ENCODE data around the gene RBM47.
"Not testable (repeated sequence)": the region's sequence is repeated elsewhere in the genome, so short reads cannot be mapped to it uniquely, and the experiment has no call there.

RBM47 gene

GRCh38 chr4:40629401-40630334, at the start of gene RBM47:
TSS of gene RBM47 (minus strand) at chr4:40629864. CDS start at chr4:40438893, 190,971 bp downstream.
- peak; percentile 8 to 55 for DNase-seq

GRCh38 chr4:40678421-40678820, 48.8 kb upstream of the RBM47 start:
- no peak for DNase-seq

- DNase-seq, result no peak
These were observed 45.5 kb upstream of the RBM47 start for GRCh38 chr4:40675166-40675565.

DNA sequence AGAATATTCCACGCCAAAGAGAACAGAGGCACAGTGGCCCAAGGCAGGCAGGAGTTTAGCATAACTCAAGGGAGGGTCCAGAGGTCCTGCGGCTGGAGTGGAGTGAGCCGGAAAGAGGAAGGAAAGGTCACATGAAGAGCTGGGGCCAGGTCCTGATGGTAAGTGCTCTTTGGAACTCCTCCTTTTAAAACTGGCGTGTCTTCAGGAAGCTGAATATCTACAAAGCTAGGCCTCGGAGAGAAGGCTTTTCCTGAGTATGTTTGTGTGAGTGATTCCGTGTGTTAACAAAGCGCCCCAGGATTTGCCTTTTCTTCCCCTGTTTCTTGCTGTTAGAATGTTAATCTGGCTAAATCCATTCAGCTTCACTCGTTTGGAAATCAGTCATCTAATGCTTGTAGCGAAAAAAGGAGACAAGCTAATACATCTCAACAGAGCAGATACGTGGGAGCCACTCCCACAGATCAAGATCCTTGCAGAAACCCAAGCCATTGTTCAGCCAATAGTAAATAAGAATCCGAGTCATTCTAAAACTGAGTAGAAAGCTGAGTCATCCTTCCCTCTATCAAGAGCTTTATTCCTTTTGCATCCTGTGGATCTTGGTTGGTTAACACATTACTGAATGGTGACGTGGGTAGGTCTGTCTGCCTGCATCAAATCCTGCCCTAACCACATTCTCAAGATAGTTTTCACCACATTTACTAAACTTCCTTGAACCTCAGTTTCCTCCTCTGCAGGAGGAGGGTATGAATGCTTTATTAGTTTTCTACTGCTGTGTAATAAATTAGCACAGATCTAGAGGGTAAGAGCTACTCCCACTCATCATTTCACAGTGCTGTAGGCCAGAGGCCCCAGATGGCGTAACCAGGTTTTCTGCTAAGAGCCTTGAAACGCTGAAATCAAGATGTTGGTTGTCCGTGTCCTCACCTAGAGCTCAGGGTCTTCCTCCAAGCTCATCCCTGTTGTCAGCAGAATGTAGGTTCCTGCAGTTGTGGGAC, 43.2 kb upstream of the RBM47 start:
- peak; percentile 35 to 38 for DNase-seq

- DNase-seq, result no peak
These were observed 39.8 kb upstream of the RBM47 start for GRCh38 chr4:40669504-40669903.

GRCh38 chr4:40665842-40666241, 36.2 kb upstream of the RBM47 start:
- no peak for DNase-seq

GRCh38 chr4:40662962-40663604, 33.4 kb upstream of the RBM47 start:
- DNase-seq, result no peak

DNA sequence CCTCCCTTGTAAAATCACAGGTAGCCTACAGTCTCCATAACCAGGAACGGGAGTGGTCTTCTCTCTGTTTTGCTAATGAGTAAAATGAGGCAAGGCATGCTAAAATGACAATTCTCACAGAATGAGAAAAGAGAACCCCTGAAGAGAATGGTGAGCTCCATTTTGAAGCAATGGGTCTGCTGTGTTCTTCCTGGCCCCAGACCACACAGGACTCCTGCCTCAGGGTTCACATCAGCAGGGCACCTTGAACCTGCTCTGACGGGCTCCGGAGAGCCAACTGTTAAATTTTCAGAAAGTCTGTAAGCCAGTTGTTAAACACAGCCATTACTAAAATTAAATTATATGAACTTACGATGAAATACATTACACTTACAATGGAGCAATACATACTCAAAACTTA, 32.1 kb upstream of the RBM47 start:
- no peak for DNase-seq

DNA sequence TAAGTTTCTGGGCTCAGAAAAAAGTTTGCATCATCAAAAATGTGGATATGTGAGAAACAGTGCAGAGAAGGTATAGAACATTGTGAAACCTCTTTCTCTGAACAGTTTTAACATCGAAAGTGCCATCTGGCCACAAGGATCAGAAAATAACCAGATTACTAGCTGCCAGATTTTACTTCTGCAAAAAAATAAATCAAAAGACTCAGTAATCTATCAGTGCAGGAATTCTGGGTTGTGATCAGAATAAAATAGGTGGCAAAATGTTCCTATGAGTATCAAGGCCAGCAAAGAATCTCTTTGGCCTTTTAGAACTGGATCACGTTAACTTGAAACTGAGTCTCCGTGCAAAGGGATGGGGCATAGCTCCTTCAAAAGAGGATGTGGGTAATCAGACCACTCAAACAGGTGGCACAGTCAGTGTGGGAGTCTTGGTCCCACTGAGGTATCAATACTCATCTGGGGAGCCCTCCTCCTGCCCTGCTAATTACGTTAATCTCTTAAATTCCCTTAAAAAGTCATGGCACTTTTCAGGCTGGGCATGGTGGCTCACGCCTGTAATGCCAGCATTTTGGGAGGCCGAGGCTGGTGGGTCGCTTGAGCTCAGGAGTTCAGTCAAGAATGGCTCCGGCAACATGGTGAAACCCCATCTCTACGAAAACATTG, 26.7 kb upstream of the RBM47 start:
- DNase-seq, result no peak

- no peak for DNase-seq
These were observed 21.6 kb upstream of the RBM47 start for GRCh38 chr4:40651280-40651679.

GRCh38 chr4:40649321-40649720, 19.7 kb upstream of the RBM47 start:
- no peak for DNase-seq

DNA sequence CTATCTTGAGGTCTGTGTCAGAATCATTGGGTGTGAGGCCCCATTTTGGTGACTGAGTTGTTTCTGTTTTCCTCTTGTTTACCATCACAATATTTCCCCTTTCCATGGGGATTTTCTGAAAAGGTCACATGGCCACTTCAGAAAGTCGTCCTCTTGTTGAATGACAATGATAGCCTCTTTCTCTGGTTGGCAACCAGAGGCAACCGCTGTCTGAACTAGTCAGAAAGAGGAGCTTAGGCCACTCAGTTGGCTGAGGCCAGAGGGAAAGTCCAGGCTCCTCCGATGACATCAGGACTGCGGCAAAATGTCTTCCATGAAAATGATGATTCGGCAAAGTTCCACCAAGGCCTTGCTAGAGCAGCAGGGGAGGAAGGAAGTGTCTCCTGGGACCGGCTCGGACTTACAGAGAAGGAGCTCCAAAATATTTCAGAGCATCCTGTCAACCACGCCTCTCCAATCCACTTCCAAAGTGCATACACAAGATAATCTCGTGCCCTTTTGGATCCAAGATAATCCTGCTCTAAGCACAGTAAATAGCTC, 19.1 kb upstream of the RBM47 start:
- peak in 1 of 2 donors; percentile 59 for DNase-seq

- DNase-seq, result no peak
These were observed 18.5 kb upstream of the RBM47 start for GRCh38 chr4:40648131-40648530.

DNA sequence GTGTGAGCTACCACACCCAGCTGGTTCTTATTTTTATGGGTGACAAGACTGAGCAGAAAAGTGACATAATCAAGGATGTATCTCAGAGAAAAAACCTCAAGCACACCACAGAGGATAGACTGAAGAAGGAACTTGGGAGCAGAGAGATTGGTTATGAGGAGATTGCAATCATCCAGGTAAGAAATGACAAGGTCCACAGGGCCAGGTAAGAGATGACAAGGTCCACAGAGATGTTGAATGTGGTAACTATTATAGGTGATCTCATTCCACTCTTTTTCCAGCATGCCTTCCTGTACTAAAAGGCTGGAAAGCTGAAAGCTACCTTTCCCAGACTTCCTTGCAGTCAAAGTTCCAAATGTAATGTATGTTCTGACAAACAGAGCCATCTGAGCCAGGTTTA, 15.9 kb upstream of the RBM47 start:
- DNase-seq, result no peak

DNA sequence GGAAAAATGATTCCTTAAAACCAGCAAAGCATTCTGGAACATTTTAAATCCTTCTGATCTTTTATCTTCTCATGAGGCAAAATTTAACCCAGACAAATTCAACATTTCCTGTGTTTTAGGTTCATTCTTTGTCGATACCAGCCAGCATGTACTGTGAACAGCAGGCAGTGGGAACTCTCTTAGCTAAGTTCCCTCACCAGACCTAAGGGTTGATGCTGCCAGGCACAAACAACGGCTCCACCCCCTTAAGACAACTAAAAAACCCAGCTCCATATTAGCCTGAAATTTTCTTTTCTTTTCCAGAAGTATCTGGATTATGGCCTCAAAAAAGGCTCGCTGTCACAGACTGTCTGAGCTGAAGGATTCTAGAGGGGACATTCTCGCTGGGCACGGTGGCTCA, 2.4 kb upstream of the RBM47 start:
- no peak for DNase-seq

DNA sequence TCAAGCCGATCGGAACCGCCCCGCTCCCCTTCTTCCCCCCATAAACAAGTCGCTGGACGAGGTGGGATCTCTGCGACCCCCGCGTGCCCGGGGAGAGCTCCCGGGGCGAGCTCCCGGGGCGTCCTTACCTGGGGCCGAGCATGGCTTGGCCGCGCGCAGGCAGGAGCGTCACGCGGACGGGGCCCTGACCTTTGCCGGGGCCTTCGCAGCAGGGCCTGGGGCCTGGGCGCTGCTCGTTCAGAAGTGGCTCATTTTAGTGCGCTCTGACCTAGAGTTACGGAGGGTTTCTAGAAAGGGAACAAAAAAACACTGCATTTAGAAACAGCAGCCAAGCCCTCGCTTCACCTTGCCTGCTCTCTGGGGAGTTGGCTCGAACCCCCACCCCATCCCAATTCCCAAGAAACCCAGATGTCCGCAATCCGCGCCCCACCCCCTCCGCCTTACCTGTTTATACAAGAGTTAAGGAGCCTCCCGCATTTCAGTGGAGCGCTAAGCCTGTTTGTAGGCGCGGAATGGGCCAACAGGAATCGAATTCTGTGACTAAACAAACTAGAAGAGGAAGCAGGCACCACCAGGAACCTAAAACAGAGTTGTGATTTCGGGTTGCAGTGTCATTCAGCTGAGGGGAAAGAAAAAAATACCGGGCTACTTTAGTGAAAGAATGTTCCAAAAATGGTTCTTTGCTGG, 814 bp upstream of the RBM47 start:
- DNase-seq, result peak in 1 of 2 donors; percentile 49

DNA sequence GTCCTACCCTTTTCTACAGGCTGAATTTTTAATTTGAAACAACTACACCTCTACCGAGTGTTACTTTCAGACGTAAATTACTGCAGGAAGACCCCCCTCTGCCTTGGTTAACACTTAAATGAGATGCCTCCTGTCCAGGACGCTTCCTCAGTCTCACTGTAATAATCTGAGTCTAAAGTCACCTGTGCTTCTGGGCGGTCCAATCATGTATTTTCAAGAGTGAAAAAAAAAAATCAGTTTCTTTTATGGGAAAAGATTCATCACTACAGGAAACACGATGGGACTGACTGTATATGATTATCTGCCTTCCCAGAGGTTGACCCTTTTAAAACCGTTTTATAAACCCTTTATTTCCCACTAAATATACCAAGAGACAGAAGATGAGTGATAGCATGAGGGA, 776 bp downstream of the RBM47 start:
- DNase-seq, result no peak

- DNase-seq, result not testable (repeated sequence)
These were observed 1.3 kb downstream of the RBM47 start for GRCh38 chr4:40628407-40628806.

GRCh38 chr4:40627540-40627939, 2.1 kb downstream of the RBM47 start:
- DNase-seq, result no peak

DNA sequence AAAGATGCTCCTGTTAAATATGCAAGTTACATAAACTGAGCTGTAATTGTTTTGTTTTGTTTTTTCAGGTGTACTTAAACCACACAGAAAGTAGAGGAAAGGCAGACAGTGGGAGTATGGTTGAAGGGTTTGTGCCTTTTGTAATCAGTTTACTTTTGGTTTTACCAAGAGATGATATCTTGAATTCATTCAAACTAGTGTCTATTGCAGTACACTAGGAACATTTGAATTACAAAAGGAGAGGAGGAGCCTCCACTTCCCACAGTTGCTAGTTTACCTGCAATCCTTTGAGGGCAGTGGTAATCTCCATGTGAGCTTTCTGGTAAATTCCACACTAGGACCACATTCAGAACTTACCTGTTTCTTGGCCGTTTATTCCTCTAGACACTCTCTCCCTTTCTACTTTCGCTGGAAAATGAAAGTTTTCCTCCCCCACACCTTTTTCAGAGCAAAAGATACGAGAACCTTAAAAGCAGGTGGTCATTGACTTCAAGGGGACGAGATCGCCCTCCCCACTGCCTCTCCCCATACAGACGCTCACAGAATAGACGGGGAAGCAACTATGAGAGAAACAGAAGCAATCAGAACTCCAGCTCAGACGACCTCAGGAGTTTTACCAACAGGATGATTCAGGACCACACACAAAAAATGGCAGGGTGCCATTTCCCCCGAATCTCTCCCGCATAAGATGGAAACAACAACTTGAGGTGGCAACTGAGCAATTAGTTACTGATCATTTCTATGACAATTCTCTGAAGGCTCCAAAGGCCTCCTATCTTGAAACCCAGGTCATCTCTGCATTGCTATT, 3.3 kb downstream of the RBM47 start:
- no peak for DNase-seq

DNA sequence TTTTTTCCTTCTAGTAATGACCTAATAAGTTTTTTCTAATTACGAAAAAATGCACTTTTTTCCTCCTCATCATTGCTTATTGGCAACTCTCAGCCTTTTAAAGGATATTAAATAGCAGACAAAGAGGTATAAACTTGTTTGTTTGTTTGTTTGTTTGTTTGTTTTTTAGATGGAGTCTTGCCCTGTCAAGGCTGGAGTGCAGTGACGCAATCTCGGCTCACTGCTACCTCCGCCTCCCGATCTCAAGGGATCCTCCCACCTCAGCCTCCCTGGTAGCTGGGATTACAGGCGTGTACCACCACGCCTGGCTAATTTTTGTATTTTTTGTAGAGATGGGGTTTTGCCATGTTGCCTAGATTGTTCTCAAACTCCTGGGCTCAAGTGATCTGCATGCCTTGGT, 6.0 kb downstream of the RBM47 start:
- DNase-seq, result no peak

Measured in CD4-positive, alpha-beta T cell treated with Interleukin-1 beta for 1 hour (primary cell).